Measurements from ENCODE around the gene PRKCE. TPM values are rescaled to one million over a fixed set of nuclear protein-coding genes. Genes with fewer than 3 reads are reported as not detected.

Gene PRKCE
- total and polyA plus RNA-seq, 2 of the 8 experiments (the other 6 are each of a cell fraction or from before 2014, with no cell fraction given) = 0.54 to 2.1 TPM

DNA sequence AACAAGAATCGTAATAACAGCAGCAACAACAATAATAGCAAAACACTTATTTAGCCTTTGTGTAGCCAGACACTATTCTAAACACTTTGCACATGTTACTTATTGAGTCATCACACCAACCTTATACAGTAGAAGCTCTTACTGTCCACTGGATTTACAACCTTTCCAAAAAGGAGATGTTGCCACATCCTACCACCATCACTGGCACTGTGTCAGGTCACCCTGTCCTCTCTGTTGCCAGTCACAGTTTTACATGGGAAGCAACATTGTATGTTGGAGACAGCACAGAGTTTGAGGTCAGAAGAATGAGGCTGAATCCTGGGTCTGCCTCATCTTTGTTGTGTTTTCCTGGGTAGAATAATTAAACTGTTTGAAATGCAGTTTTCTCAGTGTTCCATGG lies 444.4 kb downstream of the PRKCE start:
- Histone ChIP-seq H3K18ac (ENCODE audit: extremely low read depth, low read length) (no peak overlapping the region), H3K4me3 (ENCODE audit: extremely low read depth in 1 of 4, insufficient read depth in 2 of 4, low read depth in 3 of 4, low read length in 4 of 4) (no peak overlapping the region), H2BK5ac (ENCODE audit: low read depth, low read length) (no peak overlapping the region), H2BK120ac (replicated peaks; ENCODE audit: low read depth, low read length) (no peak overlapping the region), H2BK15ac (ENCODE audit: low read length) (no peak overlapping the region), H3K4ac (replicated peaks; ENCODE audit: insufficient read length, low read depth, low read length) (no peak overlapping the region), H4K91ac (replicated peaks; ENCODE audit: insufficient read length, low read length) (no peak overlapping the region), H3K27me3 (replicated peaks in 1 of 4; ENCODE audit: control insufficient read depth in 3 of 4, extremely low read depth in 1 of 4, insufficient read depth in 3 of 4, low read length in 3 of 4) (no peaks in the 10 kb centered on the region), H4K5ac (ENCODE audit: insufficient read length, low read depth, low read length) (no peak overlapping the region), H2BK12ac (ENCODE audit: low read depth, low read length) (no peak overlapping the region), H3K36me3 (ENCODE audit: control insufficient read depth in 2 of 4, insufficient read depth in 4 of 4, low read length in 3 of 4) (no peaks in the 10 kb centered on the region), H3K27ac (ENCODE audit: low read depth, low read length) (no peak overlapping the region), H4K8ac (ENCODE audit: extremely low read depth, insufficient read depth, low read length) (no peak overlapping the region), H4K20me1 (replicated peaks in 1 of 2; ENCODE audit: control insufficient read depth in 1 of 2, insufficient read depth in 2 of 2, low read length in 2 of 2) (no peaks in the 10 kb centered on the region), H3K56ac (replicated peaks; ENCODE audit: insufficient read length, low read depth, low read length) (no peak overlapping the region), H2AK5ac (ENCODE audit: low read depth, low read length) (no peak overlapping the region), H3K23ac (ENCODE audit: insufficient read length) (no peak overlapping the region), H3K79me2 (ENCODE audit: control insufficient read depth in 1 of 2, insufficient read depth in 2 of 2, low read length in 2 of 2) (no peaks in the 10 kb centered on the region), H2AFZ (ENCODE audit: low read length) (no peak overlapping the region), H3K4me1 (replicated peaks in 1 of 4; ENCODE audit: control insufficient read depth in 3 of 4, insufficient read depth in 4 of 4, low read length in 3 of 4) (peaks cover 0 to 5% (median 2%) of the 10 kb centered on the region in 4 experiments; a peak in 3 of 7 replicates), H3K4me2 (ENCODE audit: insufficient read depth in 1 of 2, low read depth in 2 of 2, low read length in 2 of 2) (no peak overlapping the region), H3K79me1 (ENCODE audit: low read depth, low read length) (no peaks in the 10 kb centered on the region), H3K9me3 (ENCODE audit: insufficient read depth in 2 of 2, low read depth in 1 of 2, low read length in 1 of 2) (no peaks in the 10 kb centered on the region), H3K9ac (replicated peaks in 1 of 4; ENCODE audit: extremely low read depth in 1 of 4, low read depth in 3 of 4, low read length in 3 of 4) (no peak overlapping the region), H3K14ac (ENCODE audit: insufficient read length) (no peak overlapping the region), H2BK20ac (ENCODE audit: low read length) (no peak overlapping the region), H3K23me2 (ENCODE audit: low read depth, low read length) (no peaks in the 10 kb centered on the region)
- WGBS, 2 experiments (ENCODE audit: extremely low coverage in 1 of 2, insufficient coverage in 1 of 2, insufficient read length in 1 of 2, insufficient replicate concordance in 2 of 2, low coverage in 1 of 2, low lambda C conversion rate in 2 of 2, missing lambda C conversion rate in 1 of 2) = 92% methylated on average over 1 of the region's 1 CpG; no CpG with 5 or more reads in 1 of the 2 experiments
- no peak for FAIRE-seq
- POLR2A ChIA-PET (ENCODE audit: partially characterized antibody) = no interaction called here
- CTCF ChIA-PET (ENCODE audit: partially characterized antibody) = no interaction called here
- no peak for DNase-seq (ENCODE audit: low read depth in 1 of 2, low spot score in 2 of 2)
- TF ChIP-seq SUZ12 (IDR thresholded peaks at IDR 0.05; ENCODE audit: low read length) (no peak), SIRT6 (IDR thresholded peaks at IDR 0.05; ENCODE audit: low read length) (no peak), KDM1A (IDR thresholded peaks at IDR 0.05; ENCODE audit: borderline replicate concordance, low read length) (no peak), CBX8 (IDR thresholded peaks at IDR 0.05; ENCODE audit: borderline replicate concordance, low read depth, low read length) (no peak), FOSL1 (IDR thresholded peaks at IDR 0.05; ENCODE audit: insufficient read depth, low read depth, low read length) (no peak), BRCA1 (IDR thresholded peaks at IDR 0.05; ENCODE audit: low read depth, low read length) (no peak), TBP (IDR thresholded peaks at IDR 0.05; ENCODE audit: low read depth, low read length) (no peak), SIX5 (IDR thresholded peaks at IDR 0.05; ENCODE audit: low read depth, low read length) (no peak), SRF (IDR thresholded peaks at IDR 0.05; ENCODE audit: low read depth, low read length) (no peak), SAP30 (IDR thresholded peaks at IDR 0.05; ENCODE audit: insufficient read depth, insufficient replicate concordance, low read length) (no peak), RAD21 (IDR thresholded peaks at IDR 0.05 in 1 of 2, conservative IDR thresholded peaks at IDR 0.05 in 1 of 2; ENCODE audit: low read depth in 2 of 2, low read length in 2 of 2) (no peak), SP4 (IDR thresholded peaks at IDR 0.05; ENCODE audit: low read length) (no peak), TCF12 (IDR thresholded peaks at IDR 0.05; ENCODE audit: low read depth, low read length) (no peak), KDM5A (IDR thresholded peaks at IDR 0.05; ENCODE audit: low read length) (no peak), MAFK (IDR thresholded peaks at IDR 0.05; ENCODE audit: low read depth, low read length) (no peak)
